Umbilical cord (tissue), 2 donors: ENCODE data around the gene PIWIL1. TPM values are rescaled to one million over a fixed set of nuclear protein-coding genes. Genes with fewer than 3 reads are reported as not detected.

Source experiments
- DNase-seq: peaks from one replicate; pipeline ENCODE4 v3.0.0-alpha.2; 2015; ENCODE audit warnings: low spot score
- total RNA-seq: library from RNA; depleted of rRNA; stranded (reverse); fragments of >200 nt; gene quantifications from one replicate; pipeline ENCODE4 v1.2.3, GENCODE V29; 2014; ENCODE audit warnings: low replicate concordance; ENCODE audit not compliant: insufficient read depth

The PIWIL1 gene
- total RNA-seq, 1 donor from 2014 or later = 1.4 TPM

- no peak for DNase-seq
These were observed 782 bp upstream of the PIWIL1 start for GRCh38 chr12:130336723-130337487.

- DNase-seq = no peak
These were observed 1.3 kb downstream of the PIWIL1 start for GRCh38 chr12:130338794-130339601.

GRCh38 chr12:130339951-130340350 is 2.3 kb downstream of the PIWIL1 start:
- DNase-seq = no peak

GRCh38 chr12:130342442-130342841 is 4.8 kb downstream of the PIWIL1 start:
- DNase-seq = no peak

GRCh38 chr12:130342842-130343241 is 5.2 kb downstream of the PIWIL1 start:
- no peak for DNase-seq

- no peak for DNase-seq
These were observed 6.8 kb downstream of the PIWIL1 start for GRCh38 chr12:130344529-130344928.

GRCh38 chr12:130345292-130345691 is 7.6 kb downstream of the PIWIL1 start:
- no peak for DNase-seq

GRCh38 chr12:130347588-130347987 is 9.9 kb downstream of the PIWIL1 start:
- DNase-seq = no peak

- DNase-seq = peak; percentile 50
These were observed 13.0 kb downstream of the PIWIL1 start for GRCh38 chr12:130350715-130351114.

- peak; percentile 82 for DNase-seq
These were observed 13.6 kb downstream of the PIWIL1 start for GRCh38 chr12:130351326-130351725.

GRCh38 chr12:130353081-130353480 is 15.4 kb downstream of the PIWIL1 start:
- no peak for DNase-seq

- no peak for DNase-seq
These were observed 16.7 kb downstream of the PIWIL1 start for GRCh38 chr12:130354407-130354806.

GRCh38 chr12:130356222-130356621 is 18.5 kb downstream of the PIWIL1 start:
- no peak for DNase-seq

GRCh38 chr12:130357241-130357640 is 19.6 kb downstream of the PIWIL1 start:
- no peak for DNase-seq

- DNase-seq = no peak
These were observed 20.1 kb downstream of the PIWIL1 start for GRCh38 chr12:130357729-130358330.

GRCh38 chr12:130362060-130362459 is 24.4 kb downstream of the PIWIL1 start:
- DNase-seq = no peak

GRCh38 chr12:130364578-130364977 is 26.9 kb downstream of the PIWIL1 start:
- no peak for DNase-seq

GRCh38 chr12:130366159-130366558 is 28.5 kb downstream of the PIWIL1 start:
- DNase-seq = no peak

GRCh38 chr12:130367003-130367402 is 29.3 kb downstream of the PIWIL1 start:
- DNase-seq = no peak

GRCh38 chr12:130367523-130367922 is 29.8 kb downstream of the PIWIL1 start:
- DNase-seq = no peak

- no peak for DNase-seq
These were observed 32.1 kb downstream of the PIWIL1 start for GRCh38 chr12:130369816-130370215.

- DNase-seq = no peak
These were observed 33.6 kb downstream of the PIWIL1 start for GRCh38 chr12:130371296-130371695.
